Bone marrow (tissue), 2 donors: ENCODE data around the gene MEX3C.

Experiments
- DNase-seq, 2 donors: peaks; one replicate each; lab custom pipeline; 2025; lab: John Stamatoyannopoulos, UW

MEX3C gene

DNA sequence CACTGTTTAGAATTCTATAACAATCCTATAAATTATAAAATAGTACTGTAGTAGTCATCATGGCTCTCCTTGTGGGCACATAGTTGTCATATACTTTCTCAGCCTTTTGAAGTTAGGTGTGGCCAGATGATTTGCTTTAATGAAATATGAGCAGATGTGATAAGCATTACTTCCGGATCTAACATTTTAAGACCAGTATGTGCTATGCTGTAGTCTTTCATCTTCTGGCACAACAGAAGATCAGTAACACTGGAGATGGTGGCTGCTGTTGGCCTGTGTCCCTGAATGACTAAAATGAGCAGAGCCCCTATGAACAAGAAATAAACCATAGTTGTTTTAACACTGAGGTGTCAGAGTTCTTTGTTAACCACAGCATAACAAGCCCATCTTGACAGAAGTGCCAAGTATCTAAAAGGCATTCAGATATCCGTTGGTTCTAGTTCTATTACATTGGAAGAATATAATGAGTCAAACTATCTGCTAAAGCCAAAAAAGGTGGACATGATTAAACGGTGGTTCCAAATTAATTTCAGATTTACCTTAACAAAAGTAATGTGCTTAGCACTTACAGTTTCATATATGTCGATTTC is 6.3 kb downstream of the MEX3C start:
- DNase-seq: peak in 1 of 2 donors; percentile 12

DNA sequence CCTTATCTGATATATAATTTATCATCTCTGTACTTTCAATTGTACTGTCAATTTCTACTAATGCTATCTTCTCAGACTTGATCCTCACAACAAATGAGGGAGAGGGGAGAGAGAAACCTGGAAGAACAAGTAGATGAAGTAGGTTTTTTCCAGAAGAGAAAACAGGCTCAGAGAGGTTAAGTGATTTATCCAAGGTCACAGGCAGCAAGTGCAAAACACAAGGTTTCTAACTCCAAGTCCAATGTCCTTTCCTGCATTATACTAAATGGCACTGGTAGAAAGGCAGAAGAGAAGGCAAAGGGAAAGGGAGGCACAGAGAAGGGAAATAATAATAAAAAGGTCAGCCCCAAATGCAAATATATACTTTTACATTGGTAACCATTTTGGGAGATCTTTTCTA is 7.5 kb downstream of the MEX3C start:
- no peak for DNase-seq

DNA sequence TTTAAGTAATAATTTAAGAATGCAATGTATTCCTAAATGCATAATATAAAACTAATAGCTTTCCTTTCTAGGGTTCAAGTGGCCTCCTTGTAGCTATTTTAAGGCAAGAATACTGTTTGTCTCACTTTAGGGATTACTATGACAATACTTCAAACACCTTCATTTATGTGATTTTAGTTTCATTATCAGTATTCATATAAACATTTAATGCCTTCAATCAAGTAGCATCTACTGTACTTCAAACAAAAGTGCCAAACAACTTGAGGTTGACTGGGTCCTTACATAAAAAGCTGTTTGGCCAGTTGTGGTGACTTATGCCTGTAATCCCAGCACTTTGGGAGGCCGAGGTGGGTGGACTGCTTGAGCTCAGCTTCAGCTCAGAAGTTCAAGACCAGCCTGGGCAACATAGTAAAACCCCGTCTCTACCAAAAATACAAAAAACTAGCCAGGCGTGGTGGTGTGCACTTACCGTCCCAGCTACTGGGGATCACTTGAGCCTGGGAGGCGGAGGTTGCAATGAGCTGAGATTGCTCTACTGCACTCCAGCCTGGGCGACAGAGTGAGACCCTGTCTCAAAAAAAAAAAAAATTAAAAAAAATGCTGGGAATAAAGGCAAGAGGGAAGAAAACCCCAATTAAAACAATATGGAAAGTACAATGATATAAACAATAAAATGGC is 9.3 kb downstream of the MEX3C start:
- no peak for DNase-seq

DNA sequence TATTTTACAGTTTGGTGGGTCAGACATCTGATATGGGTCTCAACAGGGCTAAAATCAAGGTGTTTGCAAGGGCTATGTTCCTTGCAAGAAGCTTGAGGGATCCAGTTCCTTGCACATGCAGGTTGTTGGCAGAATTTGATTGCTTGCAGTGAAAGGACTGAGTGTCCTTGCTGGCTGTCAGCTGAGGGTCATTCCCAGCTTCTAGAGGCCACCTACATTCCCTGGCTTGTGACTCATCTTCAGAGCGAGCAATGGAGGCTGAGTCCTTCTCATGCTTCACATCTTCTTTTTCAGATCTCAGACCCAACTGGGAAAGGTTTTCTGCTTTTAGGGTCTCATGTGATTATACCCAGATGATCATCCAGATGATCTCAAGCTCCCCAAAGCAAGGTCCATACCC is 12.4 kb downstream of the MEX3C start:
- DNase-seq: no peak

DNA sequence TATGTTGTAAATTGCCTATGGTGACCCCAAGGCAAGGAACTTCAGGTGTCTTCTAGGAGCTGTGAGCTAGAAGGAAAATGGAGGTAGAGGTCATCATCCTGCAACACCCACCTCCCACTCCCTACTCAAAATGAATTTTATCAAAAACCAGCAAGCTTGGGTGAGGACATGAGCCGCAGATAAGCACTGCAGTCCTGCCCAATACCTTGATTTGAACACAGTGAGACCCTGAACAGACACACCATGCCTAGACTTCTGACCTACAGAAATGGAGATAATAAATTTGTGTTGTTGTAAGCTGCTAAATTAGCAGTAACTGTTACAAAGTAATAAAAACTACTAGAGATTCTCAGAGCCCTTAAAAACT is 13.4 kb downstream of the MEX3C start:
- no peak for DNase-seq

DNA sequence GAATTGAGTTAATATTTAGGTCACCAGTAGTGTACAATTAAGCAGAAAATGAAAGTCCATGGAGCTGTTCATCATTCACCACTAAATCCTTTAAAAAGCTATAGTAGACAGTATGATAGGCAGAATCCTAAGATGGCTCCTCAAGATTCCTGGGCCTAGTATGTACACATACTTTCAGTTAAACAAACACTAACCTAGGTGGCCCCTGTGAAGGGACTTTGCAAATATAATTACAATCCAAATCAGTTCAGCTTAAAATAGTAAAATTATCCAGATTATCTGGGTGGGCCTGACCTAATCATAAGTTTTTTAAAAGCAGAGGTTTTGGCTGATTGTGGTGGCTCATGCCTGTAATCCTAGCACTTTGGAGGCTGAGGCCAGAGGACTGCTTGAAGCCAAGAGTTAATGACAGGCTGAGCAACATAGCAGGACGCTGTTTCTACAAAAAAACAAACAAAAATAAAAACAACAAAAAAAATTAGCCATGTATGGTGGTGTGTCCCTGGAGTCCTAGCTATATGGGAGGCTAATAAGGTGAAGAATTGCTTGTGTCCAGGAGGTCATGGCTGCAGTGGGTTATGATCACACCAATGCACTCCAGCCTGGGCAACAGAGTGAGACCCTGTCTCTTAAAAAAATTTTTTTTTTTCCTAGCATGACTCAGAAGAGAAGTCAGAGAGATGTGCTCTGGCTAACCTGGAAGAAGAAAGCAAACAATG is 13.9 kb downstream of the MEX3C start:
- DNase-seq: no peak

DNA sequence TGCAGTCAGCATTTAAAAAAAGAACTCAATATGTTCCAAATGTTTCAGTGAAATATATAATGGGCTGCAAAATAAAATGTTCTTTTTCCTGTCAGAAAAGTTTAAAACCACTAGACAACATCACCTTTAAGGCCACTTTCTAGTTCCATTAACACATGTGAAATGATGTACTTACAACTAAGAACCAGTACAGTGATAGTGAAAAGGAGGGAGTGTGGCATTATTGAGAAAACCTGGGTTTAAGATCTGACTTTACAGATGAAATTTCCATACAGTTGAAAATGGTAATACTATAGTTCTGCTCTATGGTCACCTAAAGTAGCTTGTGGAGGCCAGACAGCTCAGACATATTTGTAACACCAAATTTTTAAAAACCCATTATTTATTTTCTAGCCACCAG is 14.7 kb downstream of the MEX3C start:
- no peak for DNase-seq

DNA sequence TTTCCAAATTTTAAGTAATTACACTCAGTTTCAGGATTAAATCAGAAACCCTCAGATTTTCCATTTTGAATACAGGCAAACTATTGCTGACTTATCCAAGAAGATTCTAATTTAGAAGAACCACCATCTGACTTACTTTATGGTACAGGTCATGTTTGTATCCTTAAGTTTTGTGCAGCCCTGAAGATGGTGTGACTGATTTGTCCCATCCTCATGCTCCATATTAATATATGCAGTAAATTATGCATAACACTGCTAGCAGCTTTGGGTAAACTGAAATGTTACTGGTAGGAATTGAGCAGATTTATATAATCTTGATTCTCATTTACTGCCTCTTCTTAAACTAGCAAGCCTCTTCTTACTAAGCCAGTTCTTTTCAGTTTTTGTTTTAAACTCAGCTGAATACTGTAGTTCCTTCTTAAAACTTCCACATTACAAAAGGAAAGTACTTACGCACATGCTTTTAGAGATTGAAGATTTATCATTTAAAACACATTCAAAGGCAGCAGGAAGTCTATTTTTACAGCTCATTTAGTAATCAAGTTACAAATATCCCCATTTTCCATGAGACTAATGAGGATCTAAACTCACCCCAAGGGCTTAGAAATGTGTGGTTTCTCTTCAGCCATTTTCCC is 25.7 kb downstream of the MEX3C start:
- peak in 1 of 2 donors; percentile 53 for DNase-seq

DNA sequence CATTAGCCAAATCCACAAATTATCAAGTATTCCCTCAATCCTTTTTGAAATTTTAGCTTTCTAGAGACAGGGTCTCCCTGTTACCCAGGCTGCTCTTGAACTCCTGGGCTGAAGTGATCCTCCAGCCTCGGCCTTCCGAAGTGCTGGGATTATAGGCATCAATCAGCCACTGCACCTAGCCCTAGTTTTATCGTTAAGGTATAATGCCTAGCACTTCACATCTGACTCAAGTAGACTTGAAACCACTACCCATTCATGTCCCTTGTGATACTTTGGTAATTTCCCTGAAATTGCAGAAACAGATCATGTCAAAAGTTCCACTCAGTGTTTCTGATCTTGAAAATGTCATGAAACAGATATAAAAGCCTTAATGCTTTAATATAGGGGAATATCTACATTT is 26.3 kb downstream of the MEX3C start:
- DNase-seq: no peak

DNA sequence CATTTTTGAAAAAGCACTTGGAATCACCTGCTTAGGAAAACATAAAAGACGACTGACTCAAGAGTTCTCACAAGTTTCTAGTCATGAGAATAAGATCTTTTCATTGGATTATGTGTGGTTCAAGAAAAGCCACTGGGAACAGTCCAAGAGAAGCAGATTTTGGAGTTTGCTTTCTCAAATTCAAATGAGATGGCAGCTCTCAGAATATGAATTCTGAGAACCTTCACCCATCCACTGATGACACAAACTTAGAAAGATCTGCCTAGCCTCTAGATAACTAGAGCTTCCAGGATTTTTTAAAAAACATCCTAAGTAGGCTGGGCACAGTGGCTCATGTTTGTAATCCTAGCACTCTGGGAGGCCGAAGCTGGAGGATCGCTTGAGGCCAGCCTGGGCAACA is 26.8 kb downstream of the MEX3C start:
- no peak for DNase-seq

DNA sequence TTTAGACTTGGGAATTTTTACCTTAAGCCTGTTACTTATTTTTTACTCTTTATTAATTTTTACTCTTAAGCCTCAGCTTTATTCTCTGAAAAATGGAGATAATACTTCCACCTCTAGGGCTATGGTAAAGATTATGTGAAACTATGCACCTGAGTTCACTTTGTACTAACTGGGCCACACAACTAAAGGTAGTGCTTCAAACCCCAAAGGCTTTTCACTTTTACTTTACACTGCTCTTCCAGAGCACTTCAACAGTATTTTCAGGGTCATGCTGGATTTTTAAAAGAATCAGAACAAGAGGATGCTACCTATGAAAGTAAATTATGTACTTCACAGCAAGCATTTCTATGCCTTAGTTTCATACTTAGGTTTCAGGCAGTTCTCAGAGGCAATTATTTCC is 27.8 kb downstream of the MEX3C start:
- DNase-seq: no peak

DNA sequence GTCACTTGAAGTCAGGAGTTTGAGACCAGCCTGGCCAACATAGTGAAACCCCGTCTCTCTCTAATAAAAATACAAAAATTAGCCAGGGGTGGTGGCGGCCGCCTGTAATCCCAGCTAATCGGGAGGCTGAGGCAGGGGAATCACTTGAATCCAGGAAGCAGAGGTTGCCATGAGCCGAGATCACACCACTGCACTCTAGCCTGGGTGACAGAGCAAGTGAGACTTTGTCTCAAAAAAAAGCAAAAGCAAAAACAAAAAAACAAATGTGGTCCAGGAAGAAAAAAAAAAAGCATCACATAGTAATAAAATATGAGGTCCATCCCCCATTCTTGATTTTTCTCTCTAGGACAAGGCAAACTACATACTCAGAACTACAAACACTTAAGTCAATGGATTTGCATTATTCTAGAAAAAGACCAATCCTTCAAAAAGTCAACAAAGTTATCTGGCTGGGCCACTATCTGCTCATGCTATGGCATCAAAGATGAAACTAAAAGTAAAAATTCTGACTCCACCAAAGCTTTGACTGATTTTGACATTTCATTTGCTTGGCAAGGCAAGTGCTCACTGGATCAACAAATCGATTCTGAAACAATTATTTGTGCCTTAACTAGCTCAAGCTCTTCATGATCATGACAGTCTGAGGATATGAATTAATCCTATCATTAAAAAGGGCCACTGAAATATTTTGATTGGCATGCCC is 28.4 kb downstream of the MEX3C start:
- no peak for DNase-seq

DNA sequence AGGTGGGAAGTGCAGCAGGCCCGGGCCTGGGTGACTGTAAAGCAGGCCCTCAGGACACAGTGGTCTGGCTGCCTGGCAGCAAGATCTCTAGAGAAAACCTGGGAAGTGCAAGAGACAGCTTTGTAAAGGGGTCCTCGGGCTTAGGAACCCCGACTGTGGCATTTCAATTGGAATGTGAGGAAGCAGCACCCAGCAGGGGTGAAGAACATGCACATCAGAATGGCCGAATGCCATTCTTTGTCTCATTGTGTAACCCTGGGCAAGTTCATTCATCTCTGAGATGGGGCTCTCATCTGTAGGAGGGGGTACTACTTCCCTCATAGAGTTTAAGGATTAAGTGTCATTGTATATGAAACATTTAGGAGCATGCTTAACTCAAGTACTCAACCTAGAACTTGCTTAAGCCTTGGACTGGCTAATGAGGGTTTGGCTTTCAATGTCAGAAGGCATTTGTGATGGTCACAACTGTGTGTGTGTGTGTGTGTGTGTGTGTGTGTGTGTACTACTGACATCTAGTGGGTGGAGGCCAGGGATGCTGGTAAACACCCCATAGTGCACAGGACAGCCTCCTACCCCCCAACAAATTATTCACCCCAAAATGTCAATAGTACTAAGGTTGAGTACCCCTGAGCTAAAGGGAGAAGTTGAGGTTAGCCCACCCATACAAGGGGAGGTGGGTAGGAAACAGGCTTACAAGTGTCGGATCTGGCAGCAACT is 29.3 kb downstream of the MEX3C start:
- no peak for DNase-seq

DNA sequence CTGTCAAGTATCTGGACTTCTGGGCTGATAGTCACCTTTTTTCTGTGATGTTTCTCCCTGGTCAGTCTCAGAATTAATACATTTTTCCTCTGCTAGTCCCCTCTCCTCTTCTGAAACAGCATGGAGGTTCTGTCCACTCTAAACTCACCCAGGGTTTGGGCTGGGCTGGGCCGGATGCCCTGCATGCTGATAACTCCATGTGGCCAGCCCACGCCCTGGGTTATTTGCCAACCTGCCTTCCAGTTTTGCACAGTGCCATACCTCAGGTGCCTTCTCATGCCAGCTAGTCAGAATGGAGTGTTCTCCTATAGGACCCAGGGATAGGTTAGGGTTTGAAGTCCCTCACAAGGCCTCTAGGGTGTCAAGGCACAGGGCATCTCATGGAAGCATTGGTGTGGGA is 32.2 kb downstream of the MEX3C start:
- no peak for DNase-seq

DNA sequence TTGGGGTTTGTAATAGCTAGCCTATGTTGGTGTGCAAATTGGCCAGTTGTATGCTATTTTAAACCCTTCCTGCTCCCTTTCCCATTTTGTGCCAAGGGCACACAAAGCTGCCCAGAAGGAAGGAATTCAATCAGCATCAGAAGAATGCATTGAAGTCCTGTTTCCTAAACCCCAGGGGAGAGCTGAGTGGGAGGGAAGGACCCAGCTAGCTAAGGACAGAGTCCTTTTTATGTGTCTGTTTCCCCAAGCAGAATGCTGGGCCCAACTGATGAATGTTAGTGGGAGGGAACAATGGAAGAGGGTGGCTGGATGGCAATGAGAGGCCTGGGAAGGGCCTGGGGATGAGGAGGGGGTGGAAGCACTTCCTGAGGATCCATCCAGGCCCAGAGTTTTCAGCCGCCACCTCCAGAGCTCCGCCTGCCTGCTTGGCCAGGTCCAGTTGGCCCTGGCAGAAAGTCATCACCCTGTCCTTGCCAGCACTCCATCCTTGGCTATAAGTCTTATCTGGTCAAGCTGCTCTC is 32.7 kb downstream of the MEX3C start:
- no peak for DNase-seq

DNA sequence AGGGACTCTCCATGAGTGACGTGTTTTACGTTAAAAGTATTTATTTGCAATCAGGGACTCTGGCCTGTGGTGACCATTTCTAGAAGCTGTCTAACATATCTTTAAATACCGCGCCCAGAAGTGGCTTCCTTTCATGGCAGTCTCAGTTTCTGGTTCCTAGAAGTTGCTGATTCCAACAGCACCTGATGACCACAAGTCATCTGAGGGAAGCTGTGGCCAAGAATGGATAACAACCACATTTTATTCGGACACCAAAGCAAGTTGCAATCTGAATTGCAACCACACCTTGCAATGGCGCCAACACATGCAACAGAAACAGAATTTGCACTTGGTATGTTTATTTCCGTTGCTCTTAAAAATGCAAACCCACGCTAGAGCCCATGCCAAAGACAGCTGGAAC is 33.1 kb downstream of the MEX3C start:
- no peak for DNase-seq

DNA sequence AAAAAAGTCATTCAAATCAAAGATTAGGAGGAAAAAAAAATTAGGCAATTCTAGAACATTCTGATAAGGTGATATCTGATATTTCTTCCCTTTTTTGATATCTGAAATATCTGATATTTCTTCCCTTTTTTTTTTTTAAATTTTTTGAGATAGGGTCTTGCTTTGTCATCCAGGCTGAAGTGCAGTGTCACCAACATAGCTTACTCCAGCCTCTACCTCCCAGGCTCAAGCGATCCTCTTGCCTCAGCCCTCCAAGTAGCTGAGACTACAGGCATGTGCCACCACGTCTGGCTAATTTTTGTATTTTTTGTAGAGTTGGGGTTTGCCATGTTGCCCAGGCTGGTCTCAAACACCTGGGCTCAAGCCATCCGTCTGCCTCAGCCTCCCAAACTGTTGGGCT is 33.9 kb downstream of the MEX3C start:
- DNase-seq: no peak

DNA sequence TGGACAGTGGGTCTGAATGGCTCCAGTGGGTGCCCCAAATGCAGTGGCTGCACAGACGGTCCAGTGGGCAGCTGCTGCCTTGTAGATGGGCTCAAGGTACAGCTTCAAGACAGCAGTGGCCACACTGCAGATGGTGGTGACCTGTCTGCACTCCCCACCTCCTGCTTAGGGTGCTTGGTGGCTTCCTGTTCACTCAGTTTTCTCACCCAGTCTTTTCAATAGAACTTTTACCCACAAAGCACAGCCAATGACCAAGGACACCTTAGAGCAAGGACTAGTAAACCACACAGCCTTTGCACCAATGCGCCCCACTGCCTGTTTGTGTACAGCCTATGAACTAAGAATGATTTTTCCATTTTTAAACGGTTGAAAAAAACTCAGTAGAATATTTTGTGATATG is 34.9 kb downstream of the MEX3C start:
- no peak for DNase-seq

DNA sequence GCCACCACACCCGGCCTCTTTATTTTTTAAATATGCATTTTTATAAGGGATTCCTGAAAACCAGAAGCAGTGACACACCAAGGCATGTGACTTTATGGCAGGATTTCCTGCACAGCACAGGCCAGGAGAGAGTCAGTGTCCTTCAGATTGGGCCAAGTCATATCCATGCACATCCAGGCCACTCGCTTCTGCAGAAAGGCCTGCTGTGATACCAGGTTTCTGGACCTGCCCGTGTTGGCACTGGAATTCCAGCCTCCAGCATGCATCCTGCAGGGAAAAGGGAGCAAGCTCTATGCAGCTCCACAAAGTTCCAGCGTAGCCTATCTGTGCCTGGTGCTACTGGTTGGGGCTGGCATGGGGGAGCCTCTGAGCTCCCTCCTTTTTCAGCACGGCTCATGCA is 36.8 kb downstream of the MEX3C start:
- DNase-seq: no peak

DNA sequence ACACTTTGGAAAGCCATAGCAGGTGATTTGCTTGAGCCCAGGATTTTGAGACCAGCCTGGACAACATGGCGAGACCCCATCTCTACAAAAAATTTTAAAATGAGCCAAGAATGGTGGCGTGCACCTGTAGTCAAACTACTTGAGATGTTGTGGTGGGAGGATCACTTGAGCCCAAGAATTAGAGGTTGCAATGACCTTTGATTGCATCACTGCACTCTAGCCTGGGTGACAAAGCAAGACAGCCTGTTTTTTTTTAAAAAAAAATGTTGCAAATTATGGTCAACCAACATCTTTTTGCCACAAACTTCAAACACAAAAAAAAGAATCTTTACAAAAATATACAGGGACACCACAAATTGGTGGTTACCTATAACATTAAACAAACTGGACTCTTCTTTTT is 40.3 kb downstream of the MEX3C start:
- no peak for DNase-seq

DNA sequence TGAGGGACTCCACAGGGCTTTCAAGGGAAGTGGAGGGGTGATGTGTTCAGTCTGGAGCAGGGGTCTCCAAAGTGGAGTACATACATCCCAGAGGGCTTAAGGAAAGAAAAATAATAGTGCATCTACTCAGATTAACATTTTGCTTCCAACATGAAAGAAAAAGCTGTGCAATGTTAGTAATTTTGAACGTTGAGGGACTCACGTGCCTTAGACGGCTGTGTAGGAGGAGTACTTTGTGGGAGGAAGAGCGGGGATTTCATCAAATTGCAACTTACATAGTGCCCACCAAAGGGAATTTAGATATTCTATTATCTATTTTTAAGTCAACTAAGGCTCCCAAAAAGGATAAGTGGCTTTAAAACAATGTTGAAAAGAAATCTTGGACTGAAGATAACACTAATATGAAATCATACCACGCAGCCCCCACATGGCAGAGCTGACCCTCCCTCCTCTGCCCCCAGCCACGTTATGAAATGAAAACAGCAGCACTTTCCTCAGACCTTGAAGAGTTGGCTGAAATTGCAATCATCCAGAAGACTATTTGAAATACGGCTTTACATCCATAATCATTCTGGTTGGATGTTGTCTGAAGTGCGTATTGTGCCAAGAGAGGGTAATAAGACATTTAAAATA is 42.9 kb downstream of the MEX3C start:
- peak in 1 of 2 donors; percentile 8 for DNase-seq
